DMS 273 (cell line): ENCODE results near the gene EGFR.
"Not testable (repeated sequence)": the region's sequence is repeated elsewhere in the genome, so short reads cannot be mapped to it uniquely, and the experiment has no call there.

ENCODE experiments used
- DNase-seq: peaks from one replicate; lab custom pipeline; 2025; ENCODE audit not compliant: unreplicated experiment; lab: John Stamatoyannopoulos, UW

Gene EGFR

DNA sequence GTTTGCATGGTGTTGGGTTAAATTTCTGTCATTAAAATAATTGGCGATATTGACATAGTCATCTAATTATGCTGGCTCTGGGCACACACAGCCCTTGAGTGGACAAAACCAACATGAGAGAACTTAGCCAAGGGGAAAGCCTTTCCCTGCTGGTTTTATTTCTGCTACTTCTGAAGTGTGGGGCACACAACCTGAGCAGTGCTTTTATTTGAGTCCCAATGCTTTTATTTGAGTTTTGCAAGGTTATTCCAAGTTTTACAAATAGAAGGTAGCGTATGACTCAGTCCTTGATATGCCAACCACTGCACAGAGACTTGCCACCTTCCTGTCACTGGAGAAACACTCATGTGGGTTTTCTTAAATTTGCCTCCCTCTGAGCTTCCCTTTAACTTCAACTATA is 145.7 kb downstream of the EGFR start:
- no peak for DNase-seq

GRCh38 chr7:55165176-55165861 is 146.5 kb downstream of the EGFR start:
- no peak for DNase-seq

DNA sequence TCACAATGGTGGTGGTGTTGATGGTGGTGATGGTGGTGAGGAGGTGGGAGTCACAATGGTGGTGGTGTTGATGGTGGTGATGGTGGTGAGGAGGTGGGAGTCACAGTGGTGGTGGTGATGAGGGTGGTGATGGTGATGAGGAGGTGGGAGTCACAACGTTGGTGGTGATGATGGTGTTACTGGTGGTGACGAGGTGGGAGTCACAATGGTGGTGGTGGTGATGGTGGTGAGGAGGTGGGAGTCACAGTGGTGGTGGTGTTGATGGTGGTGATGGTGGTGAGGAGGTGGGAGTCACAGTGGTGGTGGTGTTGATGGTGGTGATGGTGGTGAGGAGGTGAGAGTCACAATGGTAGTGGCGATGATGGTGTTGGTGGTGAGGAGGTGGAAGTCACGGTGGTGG is 148.5 kb downstream of the EGFR start:
- DNase-seq: not testable (repeated sequence)

GRCh38 chr7:55170335-55171069 is 151.7 kb downstream of the EGFR start:
- DNase-seq: no peak

DNA sequence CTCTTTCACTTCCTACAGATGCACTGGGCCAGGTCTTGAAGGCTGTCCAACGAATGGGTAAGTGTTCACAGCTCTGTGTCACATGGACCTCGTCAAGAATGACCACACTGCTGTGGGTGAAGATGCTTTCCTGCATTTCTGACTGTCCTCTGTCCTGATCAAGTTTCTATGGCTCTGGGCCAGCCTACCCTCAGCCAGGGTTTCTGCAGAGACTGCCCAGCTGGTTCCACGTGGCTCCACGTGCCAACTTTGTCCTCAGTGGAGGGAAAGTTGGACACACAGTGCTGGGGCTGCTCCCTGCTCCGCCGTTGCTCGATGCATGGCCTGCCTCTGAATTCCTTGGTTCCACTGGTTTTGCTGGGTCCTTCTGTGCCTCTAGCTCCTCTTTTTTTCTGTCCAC is 152.3 kb downstream of the EGFR start:
- DNase-seq: no peak

DNA sequence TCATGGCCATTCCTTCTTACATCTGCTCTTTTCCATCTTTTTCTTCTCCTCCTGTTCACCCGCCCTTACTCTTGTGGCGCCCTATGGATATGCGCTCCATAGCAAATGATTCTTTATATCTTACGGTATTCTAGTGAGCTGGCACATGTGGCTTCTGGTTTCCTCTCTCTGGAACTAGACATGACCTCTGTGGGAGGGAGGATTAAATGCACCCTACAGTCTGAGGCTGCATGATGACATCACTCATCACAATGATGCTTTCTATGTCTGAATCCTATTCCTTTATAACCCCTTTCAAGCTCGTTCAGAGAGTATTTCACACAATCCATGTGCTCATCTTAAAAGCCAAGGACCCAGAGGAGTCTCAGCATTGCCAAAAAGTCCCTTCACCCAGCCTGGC is 153.3 kb downstream of the EGFR start:
- DNase-seq: no peak

- DNase-seq: no peak
Measured at GRCh38 chr7:55172881-55173609, 154.2 kb downstream of the EGFR start.

GRCh38 chr7:55173671-55174070 is 154.9 kb downstream of the EGFR start:
- DNase-seq: no peak

GRCh38 chr7:55174456-55174855 is 155.6 kb downstream of the EGFR start:
- DNase-seq: no peak

DNA sequence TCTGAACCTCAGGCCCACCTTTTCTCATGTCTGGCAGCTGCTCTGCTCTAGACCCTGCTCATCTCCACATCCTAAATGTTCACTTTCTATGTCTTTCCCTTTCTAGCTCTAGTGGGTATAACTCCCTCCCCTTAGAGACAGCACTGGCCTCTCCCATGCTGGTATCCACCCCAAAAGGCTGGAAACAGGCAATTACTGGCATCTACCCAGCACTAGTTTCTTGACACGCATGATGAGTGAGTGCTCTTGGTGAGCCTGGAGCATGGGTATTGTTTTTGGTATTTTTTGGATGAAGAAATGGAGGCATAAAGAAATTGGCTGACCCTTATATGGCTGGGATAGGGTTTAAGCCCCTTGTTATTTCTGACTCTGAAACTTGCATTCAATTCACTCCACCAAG is 156.0 kb downstream of the EGFR start:
- DNase-seq: no peak

DNA sequence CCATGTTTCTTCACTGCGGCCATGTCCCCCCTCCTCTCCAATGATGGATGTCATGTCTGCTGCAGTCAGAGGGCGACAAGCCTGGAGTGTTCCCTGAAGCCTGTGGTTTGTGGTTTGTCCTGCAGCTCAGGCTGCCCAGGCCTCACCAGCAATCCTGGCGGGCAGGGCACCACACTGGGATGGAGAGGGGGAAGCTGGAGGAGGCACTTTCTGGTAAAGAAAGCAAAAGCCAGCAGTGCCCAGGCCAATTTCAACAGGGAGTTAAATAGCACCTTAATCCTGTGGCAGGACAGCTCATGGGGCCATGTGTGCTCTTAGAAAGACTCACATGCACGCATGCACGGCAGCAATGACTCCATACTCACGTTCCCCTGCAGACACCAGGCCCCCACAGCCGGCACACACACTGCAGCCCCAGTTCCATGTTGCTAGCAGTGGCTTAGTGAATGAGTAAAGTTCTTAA is 158.3 kb downstream of the EGFR start:
- DNase-seq: no peak

DNA sequence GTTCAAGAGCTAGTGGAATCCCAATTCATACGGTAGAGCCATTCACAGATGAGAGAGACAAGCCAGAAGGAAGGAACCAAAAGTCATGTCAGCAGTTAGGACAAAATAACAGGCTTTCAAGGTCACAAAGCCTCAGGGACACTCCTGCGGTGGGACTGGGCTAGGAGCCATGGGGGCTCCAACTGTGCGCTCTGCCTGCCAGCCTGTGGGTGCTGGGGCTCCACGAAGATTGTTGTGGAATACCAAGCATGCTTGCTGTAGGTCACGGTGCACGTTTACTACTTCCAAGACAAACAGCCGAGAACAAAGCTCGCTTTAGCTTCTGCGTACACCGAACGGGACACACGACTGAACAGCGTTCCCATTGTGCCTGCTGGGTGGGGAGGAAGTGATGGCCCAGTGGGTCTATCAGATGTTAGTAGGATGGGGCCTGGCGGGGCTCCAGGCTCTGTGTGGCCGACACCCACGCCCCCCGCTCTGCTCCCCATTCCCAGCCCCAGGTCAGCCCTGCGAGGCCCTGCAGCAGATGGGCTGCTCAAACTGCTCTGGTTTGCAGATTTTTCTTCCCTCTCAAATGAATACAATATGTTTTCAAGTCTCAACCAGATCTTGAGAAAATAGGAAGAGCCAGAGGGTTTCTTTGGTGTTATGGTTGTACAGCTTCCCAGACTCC is 158.9 kb downstream of the EGFR start:
- DNase-seq: no peak

- DNase-seq: no peak
Measured at GRCh38 chr7:55178292-55178862, 159.6 kb downstream of the EGFR start.

DNA sequence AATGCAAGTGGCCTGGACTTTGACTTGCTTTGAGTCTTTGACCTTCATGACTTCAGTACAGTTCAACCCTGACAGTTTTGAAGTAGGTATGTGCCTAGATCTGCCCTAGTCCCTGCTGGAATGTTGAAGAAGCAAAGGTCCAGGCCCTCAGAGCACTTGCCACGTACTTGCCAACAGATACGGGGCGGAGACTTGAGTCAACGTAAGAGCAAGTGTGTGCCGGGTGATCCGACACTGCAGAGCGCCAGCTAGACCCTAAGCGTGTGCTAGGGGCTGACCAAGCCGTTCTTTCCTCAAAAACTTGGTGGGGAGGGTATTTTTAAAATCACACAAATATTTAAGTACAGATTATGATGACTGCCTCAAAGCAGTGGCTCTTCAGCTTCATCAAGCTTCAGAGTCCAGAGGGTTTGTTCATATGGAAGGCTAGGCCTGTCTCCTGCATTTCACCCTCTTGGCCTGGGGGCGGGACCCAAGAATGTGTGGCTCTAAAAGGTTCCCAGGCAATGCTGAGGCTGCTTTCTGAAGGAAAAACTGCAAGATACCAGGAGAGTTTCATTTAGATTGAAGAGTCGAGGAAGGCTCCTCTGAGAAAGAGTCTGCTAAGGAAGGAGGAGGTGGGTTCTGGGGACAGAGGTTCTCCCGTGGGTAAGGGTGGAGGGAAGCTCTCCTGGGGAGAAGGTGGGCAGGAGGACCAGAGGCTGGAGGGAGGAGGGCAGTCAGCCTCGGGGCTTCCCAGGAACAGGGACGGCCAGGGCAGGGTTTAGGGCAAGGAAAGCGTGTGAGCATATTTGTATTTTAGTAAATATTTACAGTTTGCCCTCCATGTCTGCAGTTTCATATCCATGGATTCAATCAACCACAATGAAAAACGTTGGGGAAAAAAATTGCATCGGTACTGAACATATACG is 160.3 kb downstream of the EGFR start:
- DNase-seq: no peak

DNA sequence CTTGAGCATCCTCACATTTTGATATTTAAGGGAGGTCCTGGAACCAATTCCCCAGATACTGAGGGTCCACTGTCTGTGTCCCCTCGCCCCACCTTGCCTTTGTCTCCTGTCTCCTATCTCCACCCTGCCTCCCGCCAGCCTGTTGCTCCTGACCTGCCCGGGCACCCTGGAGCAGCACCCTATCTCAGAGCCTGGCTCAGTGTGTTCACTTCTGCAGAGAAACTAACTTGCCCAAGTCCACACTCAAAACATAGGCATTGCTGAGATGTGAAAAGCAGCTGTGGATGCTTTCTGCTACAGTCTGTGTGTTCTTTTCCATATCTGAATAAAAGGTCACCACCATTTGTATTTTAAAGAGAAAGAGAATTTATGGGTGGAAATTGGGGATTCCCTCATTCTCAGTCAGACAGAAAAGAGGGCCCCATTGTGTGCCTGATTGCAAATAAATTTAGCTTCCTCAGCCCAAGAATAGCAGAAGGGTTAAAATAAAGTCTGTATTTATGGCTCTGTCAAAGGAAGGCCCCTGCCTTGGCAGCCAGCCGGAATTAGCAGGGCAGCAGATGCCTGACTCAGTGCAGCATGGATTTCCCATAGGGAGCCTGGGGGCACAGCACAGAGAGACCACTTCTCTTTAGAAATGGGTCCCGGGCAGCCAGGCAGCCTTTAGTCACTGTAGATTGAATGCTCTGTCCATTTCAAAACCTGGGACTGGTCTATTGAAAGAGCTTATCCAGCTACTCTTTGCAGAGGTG is 161.3 kb downstream of the EGFR start:
- DNase-seq: peak; percentile 53

GRCh38 chr7:55180963-55181542 is 162.2 kb downstream of the EGFR start:
- no peak for DNase-seq

DNA sequence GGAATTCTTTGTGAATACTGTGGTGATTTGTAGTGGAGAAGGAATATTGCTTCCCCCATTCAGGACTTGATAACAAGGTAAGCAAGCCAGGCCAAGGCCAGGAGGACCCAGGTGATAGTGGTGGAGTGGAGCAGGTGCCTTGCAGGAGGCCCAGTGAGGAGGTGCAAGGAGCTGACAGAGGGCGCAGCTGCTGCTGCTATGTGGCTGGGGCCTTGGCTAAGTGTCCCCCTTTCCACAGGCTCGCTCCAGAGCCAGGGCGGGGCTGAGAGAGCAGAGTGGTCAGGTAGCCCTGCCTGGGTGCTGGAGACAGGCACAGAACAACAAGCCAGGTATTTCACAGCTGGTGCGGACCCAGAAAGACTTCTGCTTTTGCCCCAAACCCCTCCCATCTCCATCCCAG is 162.9 kb downstream of the EGFR start:
- DNase-seq: no peak

DNA sequence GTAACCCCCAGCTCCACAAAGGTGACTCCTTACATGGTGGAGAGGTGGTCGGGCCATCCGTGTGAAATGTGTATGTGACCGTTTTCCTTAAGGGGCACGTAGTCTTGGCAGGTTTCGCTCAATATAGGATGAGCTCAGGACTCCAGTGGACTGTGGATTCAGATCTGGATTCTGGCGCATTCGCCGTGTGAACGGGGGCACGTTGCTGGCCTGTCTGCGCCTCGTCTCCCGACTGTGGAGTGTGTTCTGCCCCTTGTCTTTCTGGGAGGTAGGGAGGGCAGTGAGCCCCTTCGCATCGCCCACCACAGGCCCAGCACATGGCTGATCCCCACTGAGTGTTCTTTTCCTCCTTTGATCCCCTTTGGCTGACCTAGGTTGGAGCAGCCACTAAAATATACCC is 165.1 kb downstream of the EGFR start:
- DNase-seq: no peak

GRCh38 chr7:55185321-55185802 is 166.5 kb downstream of the EGFR start:
- no peak for DNase-seq
